Transverse colon (tissue), 4 donors: ENCODE measurements around the gene TMED10. TPM values are rescaled to one million over a fixed set of nuclear protein-coding genes. Genes with fewer than 3 reads are reported as not detected.

Experiments
- DNase-seq: peaks from one replicate; pipeline ENCODE4 v3.0.0-alpha.2; 2019
- H3K27ac ChIP-seq, 4 donors: fragments of 200-600 bp; sonication (generic); 2 replicates each; pipeline ENCODE4 v1.5.1; 2016 to 2018; ENCODE audit warnings: inconsistent platforms in 4 of 4
- H3K27me3 ChIP-seq: fragments of 200-600 bp; sonication (generic); 2 replicates; pipeline ENCODE4 v1.5.1; 2017; ENCODE audit warnings: inconsistent platforms
- H3K36me3 ChIP-seq, 4 donors: fragments of 200-600 bp; sonication (generic); 2 replicates each; pipeline ENCODE4 v1.5.1; 2017 to 2019; ENCODE audit warnings: inconsistent platforms in 4 of 4
- H3K4me1 ChIP-seq, 4 donors: fragments of 200-600 bp; sonication (generic); 2 replicates each; pipeline ENCODE4 v1.5.1; 2017 to 2020; ENCODE audit warnings: inconsistent platforms in 4 of 4
- H3K4me3 ChIP-seq, 4 donors: fragments of 200-600 bp; sonication (generic); 1 replicate in 1 of 4; 2 replicates in 3 of 4; pipeline versions ENCODE4 v1.5.1 to v1.6.1; 2017 to 2019; ENCODE audit warnings: inconsistent platforms in 4 of 4
- H3K9me3 ChIP-seq, 2 donors: fragments of 200-600 bp; sonication (generic); 2 replicates each; pipeline ENCODE4 v1.5.1; 2017 to 2019; ENCODE audit warnings: inconsistent platforms in 2 of 2
- EP300 ChIP-seq: sonication (generic); formaldehyde crosslinking; IDR thresholded peaks from one replicate; pipeline ENCODE4 v1.6.1; 2017; ENCODE audit warnings: antibody characterized with exemption, low read depth
- POLR2A ChIP-seq: fragments of 450-650 bp; IDR thresholded peaks from one replicate; pipeline ENCODE4 v1.6.1; 2016; ENCODE audit warnings: antibody characterized with exemption, mild to moderate bottlenecking, moderate library complexity
- POLR2AphosphoS5 ChIP-seq, 3 donors: sonication (generic); formaldehyde crosslinking; IDR thresholded peaks; one replicate each; pipeline ENCODE4 v1.6.1; 2016; ENCODE audit warnings: antibody characterized with exemption in 3 of 3
- WGBS, 2 donors: methylation state at CpG; one replicate each; pipeline ENCODE4 v1.1.5; 2018; ENCODE audit warnings: low coverage in 1 of 2; 5-methylcytosine and 5-hydroxymethylcytosine counted together
- in situ Hi-C, 4 donors: fragments of 200-750 bp; cut with MboI; loops; one replicate each; pipeline versions ENCODE4 v1.15.0 to v1.15.1; 2017; ENCODE audit warnings: low sequenced_read_pairs in 3 of 4, low pct_ligation_motif_present in 1 of 4, low pct_unique_long_range_greater_than_20kb in 1 of 4
- intact Hi-C: fragments of 100-400 bp; cut with DNase I; formaldehyde crosslinking; loops from one replicate; pipeline ENCODE4 v1.15.1; 2023; ENCODE audit warnings: low total_unique reads
- total RNA-seq, 4 donors: library from RNA; depleted of rRNA; stranded (reverse); fragments of >200 nt; gene quantifications; one replicate each; pipeline ENCODE4 v1.1.0, GENCODE V29; 2016
- TF ChIP-seq, protein P1 (sequence below), 5 experiments: fragments of 200-600 bp in 3 of 5; fragments of 450-650 bp in 2 of 5; sonication (generic) in 3 of 5; IDR thresholded peaks; 1 replicate in 2 of 5; 2 replicates in 3 of 5; pipeline ENCODE4 v1.5.1; 2016 to 2017; ENCODE audit warnings: antibody characterized with exemption in 5 of 5, inconsistent platforms in 3 of 5, mild to moderate bottlenecking in 2 of 5, moderate library complexity in 1 of 5

The TMED10 gene
- total RNA-seq, 4 donors from 2014 or later: 70.3 to 255 (median 244) TPM

DNA sequence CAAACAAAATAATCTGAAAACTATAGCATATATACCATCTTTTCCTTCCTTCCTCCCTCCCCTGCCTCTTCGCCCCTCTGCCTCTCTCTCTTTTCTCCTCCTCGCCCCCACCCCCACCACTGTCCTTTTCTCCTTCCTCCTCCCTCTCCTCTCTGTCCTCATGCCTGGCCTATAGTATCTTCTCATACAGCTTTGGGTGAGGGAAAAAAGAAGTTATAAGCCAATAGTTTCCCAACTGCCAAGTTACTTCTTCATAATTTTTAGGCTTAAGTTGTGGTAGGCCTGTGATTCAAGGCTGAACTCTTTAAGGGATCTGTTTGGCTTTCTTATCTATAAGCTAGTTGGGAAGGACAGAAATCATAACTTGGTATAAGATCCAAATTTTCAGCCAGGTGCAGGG, 9.1 kb downstream of the TMED10 start:
- no peak for TF ChIP-seq POLR2A
- TF ChIP-seq, protein P1, sequence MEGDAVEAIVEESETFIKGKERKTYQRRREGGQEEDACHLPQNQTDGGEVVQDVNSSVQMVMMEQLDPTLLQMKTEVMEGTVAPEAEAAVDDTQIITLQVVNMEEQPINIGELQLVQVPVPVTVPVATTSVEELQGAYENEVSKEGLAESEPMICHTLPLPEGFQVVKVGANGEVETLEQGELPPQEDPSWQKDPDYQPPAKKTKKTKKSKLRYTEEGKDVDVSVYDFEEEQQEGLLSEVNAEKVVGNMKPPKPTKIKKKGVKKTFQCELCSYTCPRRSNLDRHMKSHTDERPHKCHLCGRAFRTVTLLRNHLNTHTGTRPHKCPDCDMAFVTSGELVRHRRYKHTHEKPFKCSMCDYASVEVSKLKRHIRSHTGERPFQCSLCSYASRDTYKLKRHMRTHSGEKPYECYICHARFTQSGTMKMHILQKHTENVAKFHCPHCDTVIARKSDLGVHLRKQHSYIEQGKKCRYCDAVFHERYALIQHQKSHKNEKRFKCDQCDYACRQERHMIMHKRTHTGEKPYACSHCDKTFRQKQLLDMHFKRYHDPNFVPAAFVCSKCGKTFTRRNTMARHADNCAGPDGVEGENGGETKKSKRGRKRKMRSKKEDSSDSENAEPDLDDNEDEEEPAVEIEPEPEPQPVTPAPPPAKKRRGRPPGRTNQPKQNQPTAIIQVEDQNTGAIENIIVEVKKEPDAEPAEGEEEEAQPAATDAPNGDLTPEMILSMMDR (IDR thresholded peaks at IDR 0.05): no peak
- no peak for TF ChIP-seq POLR2AphosphoS5 (IDR thresholded peaks at IDR 0.05)
- TF ChIP-seq EP300: no peak
- DNase-seq: no peak
- WGBS, 2 donors: 81% methylated on average over 2 of the region's 2 CpGs; no CpG with 5 or more reads in 1 of the 2 donors
- no peaks in the 10 kb centered on the region for H3K9me3 ChIP-seq
- in situ Hi-C loops (no loop called here), intact Hi-C loops (no loop called here)
- no peak overlapping the region for H3K4me3 ChIP-seq
- H3K4me1 ChIP-seq: peaks cover 6 to 90% (median 18%) of the 10 kb centered on the region in 4 donors
- H3K27ac ChIP-seq: no peak overlapping the region
- H3K36me3 ChIP-seq: no peaks in the 10 kb centered on the region
- H3K27me3 ChIP-seq: no peaks in the 10 kb centered on the region

DNA sequence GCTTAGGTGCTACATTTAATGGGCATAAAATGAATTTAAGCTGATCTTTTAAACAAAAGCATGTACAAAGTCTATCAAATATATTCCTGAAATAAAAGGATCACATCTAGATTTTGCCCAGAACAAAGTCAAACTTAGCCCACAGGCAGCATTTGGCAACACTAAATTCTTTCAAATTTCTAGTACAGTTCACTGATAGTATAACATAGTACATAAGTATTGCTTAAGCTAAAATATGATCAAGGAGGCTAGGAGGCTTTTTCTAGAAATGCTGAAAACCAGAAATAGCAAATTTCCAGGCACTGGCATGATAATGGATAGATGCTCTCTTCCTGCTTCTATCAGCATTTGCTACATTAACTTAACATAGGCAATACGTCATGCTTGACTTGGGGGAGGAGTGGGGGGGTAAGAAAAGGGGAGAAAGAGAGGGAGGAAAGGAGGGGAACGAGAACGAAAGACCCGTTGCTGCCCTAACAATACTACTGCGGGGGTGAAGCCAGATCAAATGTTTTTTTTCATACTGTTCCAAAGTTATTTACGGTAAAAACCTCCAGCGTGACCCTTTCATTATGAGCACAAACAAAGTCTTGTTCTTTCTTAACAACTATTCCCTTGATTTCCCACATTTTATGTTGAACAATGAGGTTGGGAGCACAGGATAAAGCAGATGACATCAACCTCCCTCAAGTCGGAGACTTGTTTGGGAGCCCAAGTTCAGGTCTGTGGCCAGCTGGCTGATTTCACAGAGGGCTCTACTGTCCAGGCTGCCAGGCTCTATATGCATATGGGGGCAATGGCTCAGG, 10.6 kb downstream of the TMED10 start:
- peaks cover 6 to 94% (median 22%) of the 10 kb centered on the region in 4 donors for H3K4me1 ChIP-seq
- WGBS, 2 donors: 52 to 74% methylated on average over 7 to 8 of the region's 8 CpGs

DNA sequence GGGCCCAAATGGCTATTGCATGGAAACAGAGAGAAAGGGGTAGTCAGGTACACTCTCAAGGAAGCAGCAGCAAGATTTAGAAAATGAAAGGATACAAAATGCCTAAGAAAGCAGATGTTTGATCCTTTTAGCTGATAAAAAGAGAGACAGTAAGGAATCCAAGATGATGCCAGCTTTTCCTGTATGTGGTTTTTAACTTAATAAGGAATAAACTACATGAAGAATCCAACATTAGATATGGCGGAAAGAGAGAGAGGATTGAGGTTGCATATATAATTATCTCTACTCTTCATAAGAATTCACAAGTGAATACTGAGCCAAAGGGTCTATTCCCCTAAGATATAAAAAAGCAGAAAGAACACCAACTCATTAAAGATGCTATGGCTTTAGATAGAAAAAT, 11.6 kb downstream of the TMED10 start:
- DNase-seq: no peak
- 90 to 95% methylated on average over 1 of the region's 1 CpG for WGBS, 2 donors
- Histone ChIP-seq H3K27me3 (no peaks in the 10 kb centered on the region), H3K4me3 (no peak overlapping the region), H3K27ac (peak overlapping the region in 1 of 4 donors; percentile 2), H3K36me3 (no peaks in the 10 kb centered on the region), H3K9me3 (no peaks in the 10 kb centered on the region), H3K4me1 (peaks cover 12 to 94% (median 28%) of the 10 kb centered on the region in 4 donors)
- intact Hi-C loops: no loop called here
- TF ChIP-seq, protein P1 (IDR thresholded peaks at IDR 0.05): no peak
- TF ChIP-seq POLR2A (no peak), POLR2AphosphoS5 (IDR thresholded peaks at IDR 0.05) (no peak), EP300 (no peak)
- in situ Hi-C loops: no loop called here

More for the DNA sequence above, 10.6 kb downstream of the TMED10 start:
- in situ Hi-C loops (no loop called here), intact Hi-C loops (no loop called here)
- Histone ChIP-seq H3K4me3 (no peak overlapping the region), H3K27ac (peak overlapping the region; percentile 2 to 14 (median 5)), H3K9me3 (no peaks in the 10 kb centered on the region), H3K27me3 (no peaks in the 10 kb centered on the region), H3K36me3 (no peaks in the 10 kb centered on the region)
- DNase-seq: no peak
- no peak for TF ChIP-seq POLR2AphosphoS5 (IDR thresholded peaks at IDR 0.05)

DNA sequence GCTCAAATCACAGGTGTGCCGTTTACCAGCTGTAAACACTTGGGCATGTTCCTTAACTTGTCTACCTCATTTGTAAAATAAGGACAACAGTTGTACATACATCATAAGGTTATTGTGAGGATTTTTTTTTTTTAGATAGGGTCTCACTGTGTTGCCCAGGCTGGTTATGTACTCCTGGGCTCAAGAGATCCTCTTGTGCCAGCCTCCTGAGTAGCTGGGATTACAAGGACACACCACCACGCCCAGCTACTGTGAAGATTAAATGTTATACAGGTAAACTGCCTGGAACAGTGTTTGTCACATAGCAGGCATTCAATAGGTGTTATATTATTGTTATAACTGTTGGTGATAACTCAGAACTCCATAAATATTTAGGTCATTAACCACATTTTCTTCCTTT, 12.7 kb downstream of the TMED10 start:
- no peak for DNase-seq
- peaks cover 17 to 94% (median 33%) of the 10 kb centered on the region in 4 donors for H3K4me1 ChIP-seq
- no peaks in the 10 kb centered on the region for H3K9me3 ChIP-seq
- in situ Hi-C loops: no loop called here
- H3K27me3 ChIP-seq: no peaks in the 10 kb centered on the region
- WGBS, 2 donors: 92 to 94% methylated on average over 2 of the region's 2 CpGs
- intact Hi-C loops: no loop called here
- H3K36me3 ChIP-seq: no peaks in the 10 kb centered on the region
- H3K4me3 ChIP-seq: no peak overlapping the region
- no peak for TF ChIP-seq EP300
- no peak for TF ChIP-seq POLR2AphosphoS5 (IDR thresholded peaks at IDR 0.05)
- TF ChIP-seq POLR2A: no peak
- TF ChIP-seq, protein P1 (IDR thresholded peaks at IDR 0.05): no peak
- no peak overlapping the region for H3K27ac ChIP-seq
